DMS79 (cell line): ENCODE data around the gene OR14K1.
"Not testable (repeated sequence)": the region's sequence is repeated elsewhere in the genome, so short reads cannot be mapped to it uniquely, and the experiment has no call there.

Experiments used
- DNase-seq: peaks from one replicate; lab custom pipeline; 2025; lab: John Stamatoyannopoulos, UW

OR14K1 gene, protein sequence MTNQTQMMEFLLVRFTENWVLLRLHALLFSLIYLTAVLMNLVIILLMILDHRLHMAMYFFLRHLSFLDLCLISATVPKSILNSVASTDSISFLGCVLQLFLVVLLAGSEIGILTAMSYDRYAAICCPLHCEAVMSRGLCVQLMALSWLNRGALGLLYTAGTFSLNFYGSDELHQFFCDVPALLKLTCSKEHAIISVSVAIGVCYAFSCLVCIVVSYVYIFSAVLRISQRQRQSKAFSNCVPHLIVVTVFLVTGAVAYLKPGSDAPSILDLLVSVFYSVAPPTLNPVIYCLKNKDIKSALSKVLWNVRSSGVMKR

GRCh38 chr1:247738315-247738714 is at the start of gene OR14K1:
OR14K1 (plus strand) TSS chr1:247738615; CDS start chr1:247738615, 0 bp downstream.
- DNase-seq, result no peak

GRCh38 chr1:247701338-247701737 is 37.1 kb upstream of the OR14K1 start:
- no peak for DNase-seq

GRCh38 chr1:247710681-247711080 is 27.7 kb upstream of the OR14K1 start:
- not testable (repeated sequence) for DNase-seq

GRCh38 chr1:247713753-247714152 is 24.7 kb upstream of the OR14K1 start:
- DNase-seq, result no peak

- DNase-seq, result no peak
Measured at GRCh38 chr1:247716546-247716945, 21.9 kb upstream of the OR14K1 start, which contains the start of gene OR6F1. OR6F1 (minus strand) TSS chr1:247716646; CDS start chr1:247712755, 3,891 bp downstream.

- no peak for DNase-seq
Measured at GRCh38 chr1:247721222-247721621, 17.2 kb upstream of the OR14K1 start.

DNA sequence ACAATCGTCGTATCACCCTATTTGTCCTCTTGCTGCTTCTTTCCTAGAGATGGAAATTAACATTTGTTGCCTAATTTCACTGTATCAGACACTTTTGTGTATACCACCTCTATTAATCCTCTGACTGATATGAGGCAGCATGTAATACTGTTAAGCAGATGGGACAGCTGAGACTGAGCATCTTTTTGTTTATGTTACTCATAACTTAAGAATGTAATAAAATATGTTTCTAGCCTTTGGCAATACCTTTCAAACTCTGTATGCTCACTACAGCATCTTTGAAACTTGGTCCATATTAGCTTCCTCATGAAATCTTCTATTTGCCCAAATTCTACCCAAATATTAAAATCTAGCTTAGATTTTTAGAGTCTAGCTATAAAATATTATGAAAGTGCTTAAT is 2.3 kb downstream of the OR14K1 start:
- DNase-seq, result no peak

DNA sequence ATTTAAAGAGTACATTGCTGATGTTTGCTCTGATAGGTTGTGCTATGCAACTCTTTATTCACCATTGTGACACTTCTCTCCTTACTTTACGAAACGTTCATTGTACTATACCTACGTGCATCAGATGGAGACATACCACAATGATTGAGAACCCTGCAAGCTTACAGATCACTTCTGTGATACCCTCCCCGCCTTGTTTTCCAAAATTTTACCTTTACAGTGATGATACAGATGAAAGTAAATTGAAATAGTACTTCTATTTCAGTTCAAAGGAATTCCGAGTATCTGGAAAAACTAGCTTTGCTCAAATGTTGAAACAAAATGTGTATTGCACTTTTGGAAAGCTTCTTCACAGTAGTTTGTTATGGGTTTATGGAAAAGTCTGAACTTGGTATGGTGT is 3.3 kb downstream of the OR14K1 start:
- DNase-seq, result no peak

GRCh38 chr1:247742215-247742760 is 3.9 kb downstream of the OR14K1 start:
- DNase-seq, result not testable (repeated sequence)

DNA sequence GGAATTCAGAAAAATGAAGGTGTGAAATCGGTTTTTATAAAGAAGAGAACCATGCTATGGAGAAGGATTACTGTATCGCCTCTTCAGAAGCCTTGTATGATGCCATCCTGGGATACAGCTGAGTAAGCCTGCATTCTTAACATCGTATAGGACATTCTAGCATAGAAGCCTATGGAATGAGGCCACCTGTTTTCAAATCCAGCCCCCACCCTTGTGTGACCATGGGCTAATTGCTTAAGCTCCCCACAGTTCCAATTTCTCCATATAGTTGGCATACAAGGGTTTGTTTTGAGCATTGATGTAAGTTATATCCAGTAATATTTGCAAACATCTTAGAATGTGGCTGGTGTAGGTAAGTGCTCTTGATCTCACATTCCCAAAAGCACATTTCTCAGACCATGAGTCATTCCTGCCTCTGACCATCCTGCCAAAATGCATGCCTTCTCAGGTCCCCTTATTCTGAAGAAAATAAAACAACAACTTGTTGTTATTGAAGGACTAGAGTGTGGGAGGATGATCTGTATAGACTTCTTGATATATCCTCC is 8.0 kb downstream of the OR14K1 start:
- DNase-seq, result no peak

- DNase-seq, result no peak
Measured at GRCh38 chr1:247747616-247748015, 9.2 kb downstream of the OR14K1 start.

DNA sequence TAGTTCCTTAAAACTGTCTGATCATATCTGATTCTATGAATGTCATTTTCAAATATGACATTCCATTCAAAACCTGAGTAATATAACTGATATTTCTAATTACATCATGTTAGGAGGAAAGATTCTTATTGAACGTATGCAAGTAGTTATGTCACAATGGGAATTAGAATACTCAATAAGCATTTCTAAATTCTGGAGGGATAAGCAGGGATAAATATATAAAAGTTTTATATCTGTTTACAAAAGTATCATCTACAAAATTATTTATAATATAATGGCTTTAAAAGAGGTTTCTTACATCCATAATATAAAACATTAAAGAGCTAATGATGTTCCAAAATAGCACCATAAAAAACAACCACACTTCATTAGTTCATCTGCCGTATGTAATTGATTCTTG is 9.6 kb downstream of the OR14K1 start, which contains the start of gene OR14A2:
Gene OR14A2 (minus strand): TSS at position 101 of the 400 bp plus-strand sequence.
- no peak for DNase-seq

DNA sequence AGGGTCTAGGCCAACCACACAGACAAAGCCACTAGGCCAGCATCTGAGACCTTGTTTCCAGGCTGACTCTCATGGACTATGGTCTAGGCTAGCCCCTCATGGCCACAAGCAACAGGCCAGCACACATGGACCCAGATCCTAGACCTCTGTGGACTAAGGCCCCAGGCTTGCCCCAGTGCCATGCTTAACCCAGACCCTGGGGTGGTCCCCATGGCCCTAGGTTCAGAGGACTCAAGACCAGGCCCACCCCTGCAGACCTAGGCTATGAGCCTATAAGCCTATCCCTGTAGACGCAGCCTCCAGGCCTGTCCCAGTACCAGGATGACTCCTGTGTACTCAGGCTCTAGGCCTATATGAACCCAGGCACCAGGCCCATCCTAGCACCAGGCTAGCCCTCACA is 11.5 kb downstream of the OR14K1 start:
- DNase-seq, result no peak

- DNase-seq, result not testable (repeated sequence)
Measured at GRCh38 chr1:247754311-247754710, 15.9 kb downstream of the OR14K1 start.

GRCh38 chr1:247760456-247760855 is 22.0 kb downstream of the OR14K1 start, which contains the start of gene OR1C1:
OR1C1 (minus strand) TSS chr1:247760556; CDS start chr1:247758406, 2,150 bp downstream.
- no peak for DNase-seq

- DNase-seq, result no peak
Measured at GRCh38 chr1:247769603-247770002, 31.2 kb downstream of the OR14K1 start.
